GM12878 (cell line): ENCODE data around the gene CHST8. TPM values are rescaled to one million over a fixed set of nuclear protein-coding genes. Genes with fewer than 3 reads are reported as not detected.

Source experiments
- ATAC-seq: fragments of 200-7000 bp; cut with Tn5 transposase; 3 replicates; pipeline ENCODE4 v1.9.1; 2020; ENCODE audit warnings: mild to moderate bottlenecking, moderate library complexity
- BruUV-seq: library from RNA; stranded (reverse); fragments of 400-500 nt; replicated peaks from 2 replicates; lab custom pipeline; 2021; lab: Mats Ljungman, UMichigan
- CTCF ChIA-PET: fragments of 300-600 bp; sonication (Branson Sonifier 250); formaldehyde crosslinking; extraction: SDS; loops from one replicate; lab custom pipeline; 2021; ENCODE audit warnings: inconsistent platforms; lab: Yijun Ruan, JAX
- POLR2A ChIA-PET: fragments of 350-600 bp; formaldehyde crosslinking; extraction: SDS; loops from one replicate; lab custom pipeline; 2021; ENCODE audit warnings: inconsistent platforms; lab: Charles Lee
- RAD21 ChIA-PET: fragments of 300-600 bp; sonication (Branson Sonifier 250); formaldehyde crosslinking; loops from one replicate; lab custom pipeline; 2023; ENCODE audit warnings: antibody characterized with exemption; ENCODE audit not compliant: unreplicated experiment; lab: Charles Lee
- SMC1A ChIA-PET: fragments of 300-600 bp; sonication (Branson Sonifier 250); formaldehyde crosslinking; loops from one replicate; lab custom pipeline; 2023; ENCODE audit not compliant: unreplicated experiment, uncharacterized antibody; lab: Charles Lee
- DNase-seq: peaks from one replicate; pipeline ENCODE4 v3.0.0-alpha.2; 2011; ENCODE audit warnings: low read depth, low spot score
- FAIRE-seq: peaks from 3 replicates; lab custom pipeline; 2011; peaks lifted over from hg19 to GRCh38; lab: Jason Lieb, UNC
- H2AFZ ChIP-seq: 2 replicates; pipeline ENCODE4 v1.6.0; 2011; ENCODE audit warnings: low read depth, low read length, control low read depth; ENCODE audit not compliant: control insufficient read depth
- H3K27ac ChIP-seq: 2 replicates; pipeline ENCODE4 v1.5.1; 2011; ENCODE audit warnings: control low read depth; ENCODE audit not compliant: control insufficient read depth, insufficient read depth
- H3K27me3 ChIP-seq, 2 experiments: replicated peaks in 1 of 2; 2 replicates each; pipeline versions ENCODE4 v1.6.0 to v1.6.1; 2011; ENCODE audit warnings: low read length in 1 of 2; ENCODE audit not compliant: control insufficient read depth in 2 of 2, insufficient read depth in 2 of 2
- H3K36me3 ChIP-seq, 2 experiments: 2 replicates each; pipeline ENCODE4 v1.5.1; 2011; ENCODE audit warnings: low read length in 1 of 2; ENCODE audit not compliant: control insufficient read depth in 2 of 2, insufficient read depth in 2 of 2
- H3K4me1 ChIP-seq: 2 replicates; pipeline ENCODE4 v1.6.1; 2011; ENCODE audit warnings: mild to moderate bottlenecking, low read length, moderate library complexity, mixed read lengths; ENCODE audit not compliant: control insufficient read depth, insufficient read depth
- H3K4me2 ChIP-seq: 2 replicates; pipeline ENCODE4 v1.6.0; 2011; ENCODE audit warnings: control low read depth; ENCODE audit not compliant: control insufficient read depth, insufficient read depth
- H3K4me3 ChIP-seq: fragments of 200-600 bp; sonication (generic); 2 replicates; pipeline ENCODE4 v1.5.1; 2016
- H3K79me2 ChIP-seq: 2 replicates; pipeline ENCODE4 v1.6.0; 2011; ENCODE audit warnings: low read length; ENCODE audit not compliant: control insufficient read depth, insufficient read depth
- H3K9ac ChIP-seq: 2 replicates; pipeline ENCODE4 v1.8.0; 2011; ENCODE audit warnings: low read length, control low read depth, mixed read lengths; ENCODE audit not compliant: control insufficient read depth, insufficient read depth
- H3K9me3 ChIP-seq: replicated peaks from 3 replicates; pipeline ENCODE4 v1.5.1; 2011; ENCODE audit warnings: mild to moderate bottlenecking, low read length; ENCODE audit not compliant: control insufficient read depth, insufficient read depth
- H4K20me1 ChIP-seq: 2 replicates; pipeline ENCODE4 v1.6.0; 2011; ENCODE audit not compliant: control insufficient read depth, insufficient read depth
- CEBPB ChIP-seq, 2 experiments: fragments of 150-350 bp in 1 of 2; IDR thresholded peaks; 2 replicates each; pipeline ENCODE4 v1.6.1; 2012 to 2014; ENCODE audit warnings: low read depth in 2 of 2, low read length in 2 of 2, borderline replicate concordance in 1 of 2, inconsistent platforms in 1 of 2
- CHD4 ChIP-seq: fragments of 200-600 bp; sonication (generic); IDR thresholded peaks from 2 replicates; pipeline ENCODE4 v1.6.1; 2016; ENCODE audit warnings: mild to moderate bottlenecking
- EGR1 ChIP-seq, 2 experiments: IDR thresholded peaks; 1 replicate in 1 of 2; 2 replicates in 1 of 2; pipeline ENCODE4 v1.6.1; 2011 to 2012; ENCODE audit warnings: low read depth in 2 of 2, low read length in 2 of 2, borderline replicate concordance in 1 of 2, mild to moderate bottlenecking in 1 of 2, moderate library complexity in 1 of 2
- FOS ChIP-seq: IDR thresholded peaks from 3 replicates; pipeline ENCODE4 v1.6.1; 2011; ENCODE audit warnings: borderline replicate concordance; ENCODE audit not compliant: insufficient read length; ENCODE audit errors: extremely low read depth
- FOXK2 ChIP-seq: fragments of 450-650 bp; IDR thresholded peaks from 2 replicates; pipeline ENCODE4 v1.6.1; 2017; ENCODE audit warnings: mild to moderate bottlenecking, moderate library complexity
- JUND ChIP-seq: IDR thresholded peaks from 2 replicates; pipeline ENCODE4 v1.6.1; 2012; ENCODE audit warnings: low read depth, mild to moderate bottlenecking, low read length, improper control_type of control experiment, moderate library complexity
- MAX ChIP-seq: IDR thresholded peaks from 2 replicates; pipeline ENCODE4 v1.6.1; 2012; ENCODE audit warnings: low read depth, low read length, improper control_type of control experiment
- MTA3 ChIP-seq: IDR thresholded peaks from 2 replicates; pipeline ENCODE4 v1.6.1; 2012; ENCODE audit warnings: low read length, inconsistent platforms, borderline replicate concordance
- MYC ChIP-seq: IDR thresholded peaks from 2 replicates; pipeline ENCODE4 v1.6.1; 2011; ENCODE audit warnings: mild to moderate bottlenecking, low read length, moderate library complexity, inconsistent platforms; ENCODE audit not compliant: insufficient read depth, insufficient replicate concordance, insufficient read length, severe bottlenecking
- NRF1 ChIP-seq: conservative IDR thresholded peaks from 2 replicates; pipeline ENCODE4 v1.6.1; 2011; ENCODE audit warnings: mild to moderate bottlenecking, low read depth, low read length, improper control_type of control experiment
- RAD21 ChIP-seq: IDR thresholded peaks from 2 replicates; pipeline ENCODE4 v1.6.1; 2011; ENCODE audit warnings: mild to moderate bottlenecking, low read depth, low read length, moderate library complexity; ENCODE audit not compliant: insufficient read depth
- YY1 ChIP-seq: IDR thresholded peaks from 2 replicates; pipeline ENCODE4 v1.6.1; 2011; ENCODE audit warnings: low read depth, mild to moderate bottlenecking, low read length
- WGBS: methylation state at CpG from one replicate; pipeline ENCODE4 v1.1.6; 2016; ENCODE audit warnings: low lambda C conversion rate; ENCODE audit not compliant: insufficient replicate concordance, insufficient coverage; ENCODE audit errors: missing lambda C conversion rate; 5-methylcytosine and 5-hydroxymethylcytosine counted together
- in situ Hi-C: fragments of 300-500 bp; cut with MboI; formaldehyde crosslinking; loops from 9 replicates; pipeline ENCODE4 v1.14.3; 2018; ENCODE audit warnings: mixed read lengths
- intact Hi-C: fragments of 100-400 bp; cut with micrococcal nuclease; formaldehyde crosslinking; loops from one replicate; pipeline ENCODE4 v1.14.2; 2022; ENCODE audit not compliant: unreplicated experiment
- polyA plus RNA-seq, 11 experiments: library from polyadenylated mRNA; depleted of rRNA in 4 of 11; unstranded in 6 of 11; stranded (reverse) in 5 of 11; fragments of >200 nt; fragmentation: Nextera tagmentation in 4 of 11; fragmentation: Illumina TruSeq in 1 of 11; extraction: Ambion mirVana in 4 of 11; extraction: Trizol in 1 of 11; gene quantifications; 1 replicate in 1 of 11; 2 replicates in 10 of 11; pipeline versions ENCODE4 v1.2.1 to v1.2.3, GENCODE V29; 2011 to 2016; ENCODE audit warnings: inconsistent platforms in 2 of 11, missing spikeins in 2 of 11, low read depth in 1 of 11
- total RNA-seq, 4 experiments: library from RNA; depleted of rRNA in 3 of 4; stranded (reverse); fragments of >200 nt in 3 of 4; fragmentation: Illumina TruSeq in 1 of 4; extraction: Trizol in 1 of 4; gene quantifications; 2 replicates each; pipeline versions ENCODE4 v1.2.1 to v1.2.3, GENCODE V29; 2013 to 2021
- TF ChIP-seq, protein P1 (sequence below): fragments of 450-650 bp; IDR thresholded peaks from 2 replicates; pipeline ENCODE4 v1.6.1; 2017; ENCODE audit warnings: mild to moderate bottlenecking, moderate library complexity

Gene CHST8
- total and polyA plus RNA-seq, 10 of the 15 experiments (the other 5 are each of a cell fraction or from before 2014, with no cell fraction given), result 0.06 TPM; not detected in 9

DNA sequence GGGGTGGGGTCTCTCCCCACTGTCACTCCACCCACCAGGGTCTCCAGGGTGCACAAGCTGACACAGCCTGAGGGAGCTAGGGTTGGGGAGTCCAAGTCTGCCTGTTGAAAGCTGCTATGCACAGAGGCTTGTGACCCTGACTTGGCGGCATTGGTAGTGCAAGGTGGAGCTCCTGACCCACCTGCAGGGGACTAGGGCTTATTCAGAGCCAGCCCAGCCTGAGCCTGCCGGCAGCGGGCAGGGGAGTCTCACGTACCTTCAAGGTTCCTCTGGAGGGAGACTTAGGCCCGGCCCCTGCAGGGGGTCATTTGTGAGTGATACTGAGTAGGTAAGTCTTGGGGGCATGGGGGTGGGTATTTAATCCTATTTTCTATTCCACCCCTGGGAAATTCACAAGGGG is 179.7 kb downstream of the CHST8 start:
- no peaks in the 10 kb centered on the region for H3K9me3 ChIP-seq
- RAD21 ChIA-PET, result no interaction called here

GRCh38 chr19:33802001-33802400 is 180.2 kb downstream of the CHST8 start:
- ChIA-PET POLR2A (no interaction called here), RAD21 (no interaction called here), SMC1A (no interaction called here), CTCF (no interaction called here)
- Histone ChIP-seq H2AFZ (no peak overlapping the region), H4K20me1 (no peaks in the 10 kb centered on the region), H3K36me3 (no peaks in the 10 kb centered on the region), H3K27ac (no peak overlapping the region), H3K9me3 (no peaks in the 10 kb centered on the region), H3K4me1 (no peaks in the 10 kb centered on the region), H3K4me3 (no peak overlapping the region), H3K27me3 (peaks cover 0 to 3% of the 10 kb centered on the region in 2 experiments; a peak in 2 of 4 replicates), H3K79me2 (no peaks in the 10 kb centered on the region), H3K4me2 (no peak overlapping the region), H3K9ac (no peak overlapping the region)
- no TSS peak for BruUV-seq
- no peak for DNase-seq
- in situ Hi-C loops, result no loop called here
- WGBS, result 28% methylated on average over 10 of the region's 10 CpGs
- ATAC-seq, result no peak
- intact Hi-C loops, result no loop called here
- no peak for FAIRE-seq
- TF ChIP-seq CHD4, result no peak
- TF ChIP-seq YY1, result no peak
- TF ChIP-seq FOS, result no peak
- TF ChIP-seq CEBPB (IDR thresholded peaks at IDR 0.05; ENCODE audit: borderline replicate concordance in 1 of 2, low read depth in 2 of 2, low read length in 2 of 2), result no peak
- TF ChIP-seq MTA3, result no peak
- TF ChIP-seq EGR1 (IDR thresholded peaks at IDR 0.05; ENCODE audit: borderline replicate concordance in 1 of 2, low read depth in 2 of 2, low read length in 2 of 2), result no peak
- no peak for TF ChIP-seq JUND
- no peak for TF ChIP-seq NRF1
- TF ChIP-seq RAD21, result no peak
- no peak for TF ChIP-seq MYC
- TF ChIP-seq, protein P1, sequence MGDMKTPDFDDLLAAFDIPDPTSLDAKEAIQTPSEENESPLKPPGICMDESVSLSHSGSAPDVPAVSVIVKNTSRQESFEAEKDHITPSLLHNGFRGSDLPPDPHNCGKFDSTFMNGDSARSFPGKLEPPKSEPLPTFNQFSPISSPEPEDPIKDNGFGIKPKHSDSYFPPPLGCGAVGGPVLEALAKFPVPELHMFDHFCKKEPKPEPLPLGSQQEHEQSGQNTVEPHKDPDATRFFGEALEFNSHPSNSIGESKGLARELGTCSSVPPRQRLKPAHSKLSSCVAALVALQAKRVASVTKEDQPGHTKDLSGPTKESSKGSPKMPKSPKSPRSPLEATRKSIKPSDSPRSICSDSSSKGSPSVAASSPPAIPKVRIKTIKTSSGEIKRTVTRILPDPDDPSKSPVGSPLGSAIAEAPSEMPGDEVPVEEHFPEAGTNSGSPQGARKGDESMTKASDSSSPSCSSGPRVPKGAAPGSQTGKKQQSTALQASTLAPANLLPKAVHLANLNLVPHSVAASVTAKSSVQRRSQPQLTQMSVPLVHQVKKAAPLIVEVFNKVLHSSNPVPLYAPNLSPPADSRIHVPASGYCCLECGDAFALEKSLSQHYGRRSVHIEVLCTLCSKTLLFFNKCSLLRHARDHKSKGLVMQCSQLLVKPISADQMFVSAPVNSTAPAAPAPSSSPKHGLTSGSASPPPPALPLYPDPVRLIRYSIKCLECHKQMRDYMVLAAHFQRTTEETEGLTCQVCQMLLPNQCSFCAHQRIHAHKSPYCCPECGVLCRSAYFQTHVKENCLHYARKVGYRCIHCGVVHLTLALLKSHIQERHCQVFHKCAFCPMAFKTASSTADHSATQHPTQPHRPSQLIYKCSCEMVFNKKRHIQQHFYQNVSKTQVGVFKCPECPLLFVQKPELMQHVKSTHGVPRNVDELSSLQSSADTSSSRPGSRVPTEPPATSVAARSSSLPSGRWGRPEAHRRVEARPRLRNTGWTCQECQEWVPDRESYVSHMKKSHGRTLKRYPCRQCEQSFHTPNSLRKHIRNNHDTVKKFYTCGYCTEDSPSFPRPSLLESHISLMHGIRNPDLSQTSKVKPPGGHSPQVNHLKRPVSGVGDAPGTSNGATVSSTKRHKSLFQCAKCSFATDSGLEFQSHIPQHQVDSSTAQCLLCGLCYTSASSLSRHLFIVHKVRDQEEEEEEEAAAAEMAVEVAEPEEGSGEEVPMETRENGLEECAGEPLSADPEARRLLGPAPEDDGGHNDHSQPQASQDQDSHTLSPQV, result no peak

More for the DNA sequence above, 179.7 kb downstream of the CHST8 start:
- Histone ChIP-seq H3K36me3 (no peaks in the 10 kb centered on the region), H2AFZ (no peak overlapping the region), H3K27ac (no peak overlapping the region), H3K79me2 (no peaks in the 10 kb centered on the region), H3K4me1 (no peaks in the 10 kb centered on the region), H3K4me2 (no peak overlapping the region), H4K20me1 (no peaks in the 10 kb centered on the region), H3K27me3 (peaks cover 0 to 3% of the 10 kb centered on the region in 2 experiments; a peak in 2 of 4 replicates), H3K9ac (no peak overlapping the region), H3K4me3 (no peak overlapping the region)
- WGBS, result 20% methylated on average over 5 of the region's 5 CpGs
- BruUV-seq, result no TSS peak
- TF ChIP-seq FOXK2 (no peak), MAX (no peak)
- ChIA-PET CTCF (no interaction called here), SMC1A (no interaction called here), POLR2A (no interaction called here)
- DNase-seq (no peak), FAIRE-seq (no peak), ATAC-seq (no peak)
- in situ Hi-C loops (no loop called here), intact Hi-C loops (no loop called here)
